LNCAP (cell line): ENCODE data around the gene SNRNP25.

Source experiments
- TF ChIP-seq, protein P1 (sequence below): fragments of 450-650 bp; IDR thresholded peaks from 2 replicates; pipeline ENCODE4 v1.5.1; 2017; ENCODE audit warnings: mild to moderate bottlenecking

SNRNP25 gene

DNA sequence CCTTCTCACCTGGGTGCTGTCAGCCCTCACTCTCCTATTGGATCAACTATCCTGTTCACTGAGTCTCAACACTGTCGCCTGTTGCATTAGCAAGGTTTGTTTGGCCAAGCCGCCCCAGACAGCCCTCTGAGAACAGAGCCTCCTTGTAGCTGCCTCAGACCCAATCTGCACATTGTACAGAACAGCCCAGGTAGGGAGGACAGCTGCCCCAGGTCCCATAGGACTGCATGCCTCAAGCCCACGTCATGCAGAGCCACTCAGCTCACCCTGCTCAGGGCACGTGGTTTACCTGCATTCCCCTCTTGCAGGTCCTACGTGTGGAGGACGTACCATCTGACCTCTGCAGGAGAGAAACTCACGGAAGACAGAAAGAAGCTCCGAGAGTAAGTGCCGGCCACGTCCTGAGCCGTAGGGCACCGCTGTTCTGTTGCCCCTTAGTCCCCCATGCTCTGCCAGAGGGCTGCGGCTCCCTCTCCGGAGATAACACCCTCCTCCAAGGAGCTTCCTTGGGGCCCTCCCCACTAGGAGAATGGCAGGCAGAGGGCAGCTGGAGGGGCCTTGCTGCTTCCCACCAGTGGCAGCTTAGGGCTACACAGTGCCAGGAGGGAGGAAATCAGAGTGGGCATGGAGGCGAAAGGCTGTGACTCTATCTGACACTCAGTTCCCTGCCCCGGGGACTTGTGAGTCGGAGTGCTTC, 2.8 kb downstream of the SNRNP25 start:
- TF ChIP-seq, protein P1, sequence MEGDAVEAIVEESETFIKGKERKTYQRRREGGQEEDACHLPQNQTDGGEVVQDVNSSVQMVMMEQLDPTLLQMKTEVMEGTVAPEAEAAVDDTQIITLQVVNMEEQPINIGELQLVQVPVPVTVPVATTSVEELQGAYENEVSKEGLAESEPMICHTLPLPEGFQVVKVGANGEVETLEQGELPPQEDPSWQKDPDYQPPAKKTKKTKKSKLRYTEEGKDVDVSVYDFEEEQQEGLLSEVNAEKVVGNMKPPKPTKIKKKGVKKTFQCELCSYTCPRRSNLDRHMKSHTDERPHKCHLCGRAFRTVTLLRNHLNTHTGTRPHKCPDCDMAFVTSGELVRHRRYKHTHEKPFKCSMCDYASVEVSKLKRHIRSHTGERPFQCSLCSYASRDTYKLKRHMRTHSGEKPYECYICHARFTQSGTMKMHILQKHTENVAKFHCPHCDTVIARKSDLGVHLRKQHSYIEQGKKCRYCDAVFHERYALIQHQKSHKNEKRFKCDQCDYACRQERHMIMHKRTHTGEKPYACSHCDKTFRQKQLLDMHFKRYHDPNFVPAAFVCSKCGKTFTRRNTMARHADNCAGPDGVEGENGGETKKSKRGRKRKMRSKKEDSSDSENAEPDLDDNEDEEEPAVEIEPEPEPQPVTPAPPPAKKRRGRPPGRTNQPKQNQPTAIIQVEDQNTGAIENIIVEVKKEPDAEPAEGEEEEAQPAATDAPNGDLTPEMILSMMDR = no peak

- TF ChIP-seq, protein P1 = no peak
Observed at GRCh38 chr16:57711-58110, 4.1 kb downstream of the SNRNP25 start.

DNA sequence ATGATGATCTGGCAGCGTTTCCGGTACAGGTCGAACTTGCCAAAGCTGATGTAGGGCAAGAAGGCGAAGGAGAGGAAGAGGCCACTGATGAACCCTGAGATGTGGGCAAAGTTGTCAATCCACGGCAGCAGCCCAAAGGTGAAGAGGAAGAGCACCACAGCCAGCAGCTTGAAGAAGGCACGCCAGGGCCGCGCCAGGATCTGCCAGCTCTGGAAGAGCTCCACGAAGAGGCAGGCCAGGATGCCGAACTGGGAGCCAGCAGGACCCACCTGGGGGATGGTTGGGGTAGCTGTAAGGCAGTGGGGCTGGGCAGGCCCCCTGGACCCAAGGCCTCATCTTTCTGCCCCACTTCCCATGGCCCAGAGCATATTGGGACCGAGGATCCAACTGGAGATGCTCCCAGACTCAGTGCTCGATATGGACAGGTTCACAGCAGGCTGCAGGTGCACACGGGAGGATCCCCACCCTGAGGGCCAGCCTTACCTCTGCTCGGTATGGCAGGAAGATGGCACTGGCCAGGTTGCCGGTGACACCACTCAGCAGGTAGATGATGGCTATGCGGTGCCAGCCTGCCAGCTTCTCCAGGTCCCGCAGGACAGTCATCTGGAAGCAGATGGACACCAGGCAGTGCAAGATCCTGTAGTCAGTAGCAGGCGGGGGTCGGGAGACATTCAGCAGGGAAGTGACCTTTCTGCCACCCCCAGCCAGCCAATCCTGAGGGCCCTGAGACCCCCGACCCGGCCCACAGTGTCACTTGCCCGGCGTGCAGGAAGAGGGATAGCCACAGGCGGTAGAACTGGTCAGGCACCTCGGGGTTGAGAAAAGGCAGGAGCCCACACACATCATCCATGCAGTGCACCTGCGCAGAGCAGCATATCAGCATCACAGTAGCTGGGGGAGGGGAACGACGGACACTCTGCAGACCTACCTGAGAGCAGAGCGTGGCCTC, 5.1 kb downstream of the SNRNP25 start:
- TF ChIP-seq, protein P1 = no peak

- TF ChIP-seq, protein P1 = no peak
Observed at GRCh38 chr16:59440-60059, 5.9 kb downstream of the SNRNP25 start.

DNA sequence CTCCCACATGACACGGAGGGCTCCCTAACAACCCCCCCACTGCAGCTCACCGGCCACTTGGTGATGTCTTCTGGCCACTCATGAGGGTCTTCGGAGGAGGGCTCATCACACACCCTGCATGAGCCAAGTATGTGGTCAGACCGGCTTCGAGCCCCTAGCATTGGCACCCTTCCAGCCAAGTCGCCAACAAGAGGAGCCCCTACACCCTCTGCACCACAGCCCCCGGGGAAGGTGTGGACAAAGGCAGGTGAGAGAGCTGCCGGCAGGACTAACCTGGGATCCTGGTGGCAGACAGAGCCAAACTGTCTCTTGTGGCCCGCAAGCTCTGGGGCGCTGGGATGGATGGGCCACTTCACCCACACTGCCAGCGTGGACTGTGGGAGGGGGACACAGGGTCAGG, 6.5 kb downstream of the SNRNP25 start:
- TF ChIP-seq, protein P1 = no peak

DNA sequence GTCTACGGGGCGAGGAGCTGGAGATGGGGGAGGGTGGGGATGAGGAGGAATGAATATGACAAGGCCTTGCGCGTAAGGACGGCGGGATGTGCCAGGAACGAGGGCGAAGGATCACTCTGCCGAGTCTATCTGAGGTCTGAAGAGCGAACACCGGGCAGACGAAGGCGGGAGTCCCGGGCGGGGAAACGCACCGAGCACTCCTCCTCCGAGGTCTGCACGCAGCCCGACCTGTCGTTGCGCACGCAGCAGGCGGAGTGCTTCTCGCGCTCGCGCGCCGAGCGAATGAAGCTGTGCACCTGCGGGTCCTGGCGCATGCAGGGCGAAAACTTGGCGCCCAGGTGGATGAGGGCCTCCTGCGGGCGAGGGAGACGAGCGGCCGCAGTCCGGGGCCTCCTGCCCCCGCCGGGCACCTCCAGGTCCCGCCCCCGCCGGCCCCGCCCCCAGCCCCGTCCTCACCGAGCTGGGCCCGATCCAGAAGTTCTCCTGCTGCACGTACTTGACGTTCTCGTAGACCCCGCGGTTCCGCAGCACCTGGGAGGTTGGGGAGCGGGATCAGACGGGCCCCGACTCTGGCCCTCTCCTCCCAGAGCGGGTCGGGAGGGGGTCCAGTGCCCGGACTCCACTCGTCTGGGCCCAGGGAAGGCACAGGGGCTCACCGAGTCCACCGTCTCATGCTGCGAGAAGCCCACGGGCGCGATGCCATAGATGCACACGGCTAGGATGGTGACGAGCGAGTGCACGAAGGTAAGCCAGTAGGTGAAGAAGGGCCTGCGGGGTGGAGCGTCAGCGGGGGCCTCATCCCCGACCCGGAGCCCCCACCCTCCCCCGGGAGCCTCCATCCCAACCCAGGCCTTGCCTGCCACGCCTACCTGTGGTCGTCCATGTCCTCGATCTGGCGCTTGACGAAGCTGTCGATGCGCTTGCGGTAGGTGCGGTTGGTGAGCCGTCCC, 7.6 kb downstream of the SNRNP25 start:
- TF ChIP-seq, protein P1 = no peak
